Esophagus muscularis mucosa (tissue), 3 donors: ENCODE data around the gene DDR2.

Experiments
- CTCF ChIP-seq, 3 experiments: fragments of 200-600 bp in 2 of 3; fragments of 450-650 bp in 1 of 3; sonication (generic) in 2 of 3; IDR thresholded peaks; one replicate each; pipeline ENCODE4 v1.5.1; 2017 to 2019; ENCODE audit warnings: antibody characterized with exemption in 3 of 3, mild to moderate bottlenecking in 2 of 3, moderate library complexity in 1 of 3
- POLR2AphosphoS5 ChIP-seq, 2 donors: sonication (generic); formaldehyde crosslinking; IDR thresholded peaks; one replicate each; pipeline ENCODE4 v1.6.1; 2017; ENCODE audit warnings: antibody characterized with exemption in 2 of 2

GRCh38 chr1:162829268-162829667 is 197.0 kb downstream of the DDR2 start:
- TF ChIP-seq CTCF (IDR thresholded peaks at IDR 0.05) (no peak), POLR2AphosphoS5 (IDR thresholded peaks at IDR 0.05) (no peak)
